Body of pancreas (tissue), 4 donors: ENCODE results near the gene KLHL1. TPM values are rescaled to one million over a fixed set of nuclear protein-coding genes. Genes with fewer than 3 reads are reported as not detected.

Experiments used
- ATAC-seq: fragments of 150-250 bp; one replicate; pipeline ENCODE4 v1.9.1; 2016
- DNase-seq, 4 donors: peaks; one replicate each; pipeline ENCODE4 v3.0.0-alpha.2; 2019
- H3K27ac ChIP-seq, 4 donors: fragments of 200-600 bp; sonication (generic); 1 replicate in 3 of 4; 2 replicates in 1 of 4; pipeline versions ENCODE4 v1.5.1 to v1.6.1; 2016 to 2019; ENCODE audit warnings: mild to moderate bottlenecking in 1 of 4, mixed read lengths in 1 of 4, moderate library complexity in 1 of 4
- H3K27me3 ChIP-seq, 2 donors: fragments of 200-600 bp; sonication (generic); one replicate each; pipeline ENCODE4 v1.6.0; 2016; ENCODE audit warnings: mild to moderate bottlenecking in 1 of 2
- H3K36me3 ChIP-seq, 2 donors: fragments of 200-600 bp; sonication (generic); replicated peaks in 1 of 2; 2 replicates each; pipeline ENCODE4 v1.5.1; 2016; ENCODE audit warnings: low read depth in 2 of 2; ENCODE audit not compliant: insufficient read depth in 1 of 2
- H3K4me1 ChIP-seq: fragments of 200-600 bp; sonication (generic); one replicate; pipeline ENCODE4 v1.6.0; 2016
- H3K4me3 ChIP-seq, 2 donors: fragments of 200-600 bp; sonication (generic); 1 replicate in 1 of 2; 2 replicates in 1 of 2; pipeline ENCODE4 v1.5.1; 2016 to 2019
- H3K9me3 ChIP-seq, 3 donors: fragments of 200-600 bp; sonication (generic); 1 replicate in 2 of 3; 2 replicates in 1 of 3; pipeline ENCODE4 v1.5.1; 2016
- CTCF ChIP-seq, 7 experiments: fragments of 450-650 bp in 4 of 7; fragments of 200-600 bp in 3 of 7; sonication (generic) in 3 of 7; IDR thresholded peaks; one replicate each; pipeline ENCODE4 v1.5.1; 2016 to 2019; ENCODE audit warnings: antibody characterized with exemption in 7 of 7
- POLR2A ChIP-seq, 3 donors: fragments of 450-650 bp; IDR thresholded peaks; one replicate each; pipeline ENCODE4 v1.6.1; 2016; ENCODE audit warnings: antibody characterized with exemption in 3 of 3, mild to moderate bottlenecking in 2 of 3
- WGBS, 2 donors: methylation state at CpG; one replicate each; pipeline ENCODE4 v1.1.5; 2017; 5-methylcytosine and 5-hydroxymethylcytosine counted together
- intact Hi-C: fragments of 100-400 bp; cut with DNase I; formaldehyde crosslinking; loops from one replicate; pipeline ENCODE4 v1.15.1; 2023
- total RNA-seq, 2 donors: library from RNA; depleted of rRNA; stranded (reverse); fragments of >200 nt; gene quantifications; one replicate each; pipeline ENCODE4 v1.1.0, GENCODE V29; 2016

KLHL1 gene
- total RNA-seq, 2 donors from 2014 or later, result 0.26 TPM; not detected in 1

- intact Hi-C loops, result no loop called here
- Histone ChIP-seq H3K4me1 (no peaks in the 10 kb centered on the region), H3K27me3 (no peaks in the 10 kb centered on the region), H3K9me3 (no peaks in the 10 kb centered on the region), H3K27ac (no peak overlapping the region), H3K36me3 (no peaks in the 10 kb centered on the region), H3K4me3 (no peak overlapping the region)
- WGBS, 2 donors, result 67 to 76% methylated on average over 2 of the region's 2 CpGs
- TF ChIP-seq CTCF (IDR thresholded peaks at IDR 0.05) (no peak), POLR2A (IDR thresholded peaks at IDR 0.05) (no peak)
- DNase-seq (no peak), ATAC-seq (no peak)
Measured at GRCh38 chr13:70090036-70090723, 18.1 kb downstream of the KLHL1 start.

GRCh38 chr13:70088926-70089325, 19.3 kb downstream of the KLHL1 start:
- intact Hi-C loops, result no loop called here
- ATAC-seq (no peak), DNase-seq (no peak)
- H3K27ac ChIP-seq, result no peak overlapping the region
- no peaks in the 10 kb centered on the region for H3K36me3 ChIP-seq
- 61 to 69% methylated on average over 2 of the region's 2 CpGs for WGBS, 2 donors
- no peaks in the 10 kb centered on the region for H3K9me3 ChIP-seq
- no peak for TF ChIP-seq CTCF (IDR thresholded peaks at IDR 0.05)
- H3K4me1 ChIP-seq, result no peaks in the 10 kb centered on the region
- H3K27me3 ChIP-seq, result no peaks in the 10 kb centered on the region
- H3K4me3 ChIP-seq, result no peak overlapping the region

- no peak overlapping the region for H3K4me3 ChIP-seq
- 78 to 80% methylated on average over 4 of the region's 4 CpGs for WGBS, 2 donors
Measured at GRCh38 chr13:70087247-70087646, 21.0 kb downstream of the KLHL1 start.

GRCh38 chr13:70080012-70080411, 28.2 kb downstream of the KLHL1 start:
- Histone ChIP-seq H3K4me1 (no peaks in the 10 kb centered on the region), H3K27me3 (no peaks in the 10 kb centered on the region), H3K36me3 (no peaks in the 10 kb centered on the region), H3K9me3 (no peaks in the 10 kb centered on the region), H3K27ac (no peak overlapping the region), H3K4me3 (no peak overlapping the region)
- ATAC-seq (no peak), DNase-seq (peak in 1 of 4 donors; percentile 5)
- intact Hi-C loops, result no loop called here
- TF ChIP-seq CTCF (IDR thresholded peaks at IDR 0.05), result no peak
- 23 to 37% methylated on average over 4 of the region's 4 CpGs for WGBS, 2 donors

More at GRCh38 chr13:70087247-70087646, 21.0 kb downstream of the KLHL1 start:
- intact Hi-C loops, result no loop called here
- ATAC-seq (no peak), DNase-seq (no peak)
- Histone ChIP-seq H3K27me3 (no peaks in the 10 kb centered on the region), H3K36me3 (no peaks in the 10 kb centered on the region), H3K9me3 (no peaks in the 10 kb centered on the region), H3K27ac (no peak overlapping the region), H3K4me1 (no peaks in the 10 kb centered on the region)
- TF ChIP-seq POLR2A (IDR thresholded peaks at IDR 0.05) (no peak), CTCF (IDR thresholded peaks at IDR 0.05) (no peak)

GRCh38 chr13:70054572-70054971, 53.7 kb downstream of the KLHL1 start:
- Histone ChIP-seq H3K4me1 (no peaks in the 10 kb centered on the region), H3K36me3 (no peaks in the 10 kb centered on the region), H3K27me3 (no peaks in the 10 kb centered on the region), H3K9me3 (no peaks in the 10 kb centered on the region), H3K27ac (no peak overlapping the region), H3K4me3 (no peak overlapping the region)
- intact Hi-C loops, result no loop called here
- TF ChIP-seq CTCF (IDR thresholded peaks at IDR 0.05), result no peak
- TF ChIP-seq POLR2A (IDR thresholded peaks at IDR 0.05), result no peak
- no peak for DNase-seq
- no peak for ATAC-seq
